ENCODE data around the gene SMPD3.

The SMPD3 gene

DNA sequence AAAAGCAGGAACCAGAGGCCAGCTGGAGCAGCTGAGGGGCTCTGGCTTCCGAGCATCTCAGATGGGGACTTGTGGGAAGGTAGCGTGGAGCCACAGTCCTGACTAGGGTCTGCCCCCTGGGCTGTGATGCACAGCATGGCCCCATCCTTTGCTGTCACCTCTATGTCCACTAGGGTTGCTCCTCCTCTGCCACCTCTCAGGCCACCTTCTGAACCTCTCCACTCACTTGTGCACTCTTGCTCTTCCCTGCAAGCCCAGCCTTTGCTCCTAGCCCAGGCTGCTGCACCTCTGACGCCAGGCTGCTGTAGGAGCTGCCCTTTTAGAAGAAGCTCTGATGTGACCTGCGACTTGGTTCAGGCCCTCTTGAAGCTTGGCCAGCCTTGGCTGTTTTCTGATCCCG lies 24.3 kb upstream of the SMPD3 start:
- DNase-seq (ENCODE audit: low read depth, low spot score): no peak

DNA sequence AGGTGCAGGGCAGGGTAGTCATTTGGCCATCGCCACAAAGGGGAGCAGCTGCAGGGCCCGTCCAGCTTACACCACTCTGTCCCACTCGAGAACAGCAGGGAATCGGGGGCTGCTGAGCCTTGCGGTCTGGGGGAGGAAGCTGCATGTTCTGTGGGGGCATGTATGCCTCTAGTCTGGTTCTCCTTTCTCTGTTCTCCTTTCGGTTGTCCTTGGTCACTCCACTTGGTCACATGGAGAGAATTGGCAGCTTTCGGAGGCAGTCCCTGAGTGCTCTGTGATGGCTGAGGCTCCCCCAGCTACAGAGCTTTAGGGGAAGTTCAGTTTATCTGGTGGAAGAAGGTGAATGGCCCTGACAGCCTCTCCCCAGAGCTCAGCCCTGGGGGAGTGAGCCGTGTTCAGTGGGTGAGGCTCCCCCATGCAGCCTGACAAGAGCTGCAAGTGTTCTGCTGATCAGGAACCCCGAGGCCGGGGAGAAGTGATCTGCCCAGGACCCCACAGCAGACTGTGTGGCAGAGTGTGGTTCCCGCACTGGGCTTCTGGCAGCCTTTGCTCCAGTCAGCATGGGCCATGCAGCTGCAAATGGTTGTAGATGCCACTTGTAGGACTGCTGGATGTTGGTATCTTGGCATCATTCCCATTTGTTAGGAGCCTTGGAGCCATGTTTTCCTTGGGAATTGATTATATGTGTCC lies 22.3 kb upstream of the SMPD3 start:
- DNase-seq (ENCODE audit: low read depth, low spot score): no peak

DNA sequence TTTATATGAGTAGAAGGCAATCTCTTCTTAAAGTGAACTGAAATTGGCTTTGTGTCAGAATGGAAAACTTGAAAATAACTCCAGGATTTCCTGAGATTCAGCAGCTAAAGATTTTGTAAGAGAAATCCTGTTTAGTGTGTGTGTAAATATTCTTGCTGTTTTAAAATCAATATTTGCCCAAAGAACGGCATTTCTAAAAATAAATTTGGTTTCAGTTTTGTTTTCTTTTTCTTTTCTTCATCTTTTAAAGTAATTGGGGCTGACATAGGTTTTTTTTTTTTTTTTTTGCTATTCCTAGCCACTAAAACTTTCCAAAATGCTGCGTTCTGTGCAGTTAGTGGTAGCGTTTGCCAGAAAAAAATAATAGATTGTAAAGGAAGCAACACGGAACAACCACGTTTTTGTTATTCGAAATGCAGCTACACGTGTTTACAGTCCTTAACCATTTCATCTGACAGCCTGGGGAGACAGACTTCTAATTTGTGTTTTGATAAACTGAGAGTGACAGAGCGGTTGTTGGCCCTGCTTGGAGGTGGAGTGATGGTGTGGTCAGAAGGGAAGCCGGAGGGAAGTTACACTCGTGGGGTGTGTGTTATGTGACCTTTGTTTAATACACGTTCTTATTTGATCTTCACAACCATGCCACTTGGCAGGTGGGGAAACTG lies 21.6 kb upstream of the SMPD3 start:
- no peak for DNase-seq (ENCODE audit: low read depth, low spot score)

DNA sequence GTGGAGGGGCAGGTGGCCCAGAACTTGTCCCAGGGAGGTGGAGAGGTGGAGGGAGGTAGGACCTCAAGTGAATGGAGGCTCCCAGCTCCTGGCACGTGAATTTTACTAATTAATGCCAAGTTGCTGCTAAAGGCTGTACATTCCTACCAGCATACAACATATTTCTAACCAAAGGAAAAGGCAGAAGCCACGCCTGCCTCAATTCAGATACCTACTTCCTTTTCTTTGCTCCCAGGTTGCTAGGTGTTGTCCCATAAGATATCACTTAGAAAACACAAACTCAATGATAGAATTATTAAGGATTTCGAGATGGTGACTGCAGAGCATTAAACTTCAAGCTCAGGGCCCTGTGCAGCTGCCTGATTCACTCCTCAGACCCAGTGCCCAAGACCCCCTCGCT lies 20.5 kb upstream of the SMPD3 start:
- no peak for DNase-seq (ENCODE audit: low read depth, low spot score)

DNA sequence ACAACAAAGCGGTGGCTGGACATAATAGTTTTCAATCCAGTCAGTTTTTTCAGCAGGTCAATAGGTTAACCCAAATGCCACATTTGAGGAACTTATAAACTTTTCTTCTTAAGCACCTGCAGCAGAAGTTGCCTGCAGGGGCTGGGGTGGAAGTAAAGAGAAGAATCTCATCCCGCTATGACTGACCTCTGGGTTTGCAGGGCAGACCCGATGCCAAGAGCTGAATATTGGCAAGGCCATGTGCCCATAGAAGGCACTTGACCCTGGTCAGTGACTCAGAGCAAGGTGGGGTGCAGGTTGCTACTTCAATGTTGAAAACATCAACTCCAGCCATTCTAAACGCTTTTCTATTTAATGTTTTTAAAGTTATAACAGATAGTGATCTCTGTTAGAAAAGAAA lies 17.9 kb upstream of the SMPD3 start:
- DNase-seq (ENCODE audit: low read depth, low spot score): no peak

DNA sequence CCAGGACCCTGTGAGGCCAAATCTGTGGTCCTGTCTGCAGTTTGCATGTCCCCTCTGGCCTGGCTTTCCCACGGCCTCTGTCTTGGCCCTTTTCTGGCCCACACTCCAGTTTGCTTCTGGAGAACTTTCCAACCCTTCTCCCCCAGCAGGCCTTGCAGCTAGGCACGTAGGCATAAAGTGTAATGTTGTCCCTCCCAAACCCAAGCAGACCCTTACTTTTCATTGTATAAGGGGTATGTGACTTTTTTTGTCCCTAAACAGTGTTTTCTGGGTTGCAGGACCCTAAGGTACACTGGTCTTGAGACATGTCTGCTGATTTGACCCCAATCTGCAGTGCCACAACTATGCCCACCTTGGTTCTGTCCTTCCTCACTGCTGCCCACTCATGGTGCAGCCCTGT lies 15.6 kb upstream of the SMPD3 start:
- no peak for DNase-seq (ENCODE audit: low read depth, low spot score)

DNA sequence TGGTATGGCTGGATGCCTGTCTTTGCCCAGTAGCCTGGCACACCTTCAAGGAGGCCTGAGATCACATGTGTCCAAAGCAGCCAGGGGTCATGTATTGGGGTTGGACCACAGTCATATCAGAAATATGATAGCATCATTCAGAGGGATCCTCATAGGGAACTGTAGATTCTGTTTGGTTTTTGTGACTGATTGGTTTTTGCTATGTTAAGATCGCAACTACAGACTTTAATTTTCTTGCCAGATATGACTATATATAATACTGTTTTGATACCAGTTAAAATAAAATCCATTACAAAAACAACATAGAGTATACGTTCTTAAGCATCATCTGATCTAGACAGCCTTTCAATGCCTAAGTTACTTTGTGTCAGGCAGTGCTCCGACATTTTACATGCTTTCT lies 11.8 kb upstream of the SMPD3 start:
- no peak for DNase-seq (ENCODE audit: low read depth, low spot score)

DNA sequence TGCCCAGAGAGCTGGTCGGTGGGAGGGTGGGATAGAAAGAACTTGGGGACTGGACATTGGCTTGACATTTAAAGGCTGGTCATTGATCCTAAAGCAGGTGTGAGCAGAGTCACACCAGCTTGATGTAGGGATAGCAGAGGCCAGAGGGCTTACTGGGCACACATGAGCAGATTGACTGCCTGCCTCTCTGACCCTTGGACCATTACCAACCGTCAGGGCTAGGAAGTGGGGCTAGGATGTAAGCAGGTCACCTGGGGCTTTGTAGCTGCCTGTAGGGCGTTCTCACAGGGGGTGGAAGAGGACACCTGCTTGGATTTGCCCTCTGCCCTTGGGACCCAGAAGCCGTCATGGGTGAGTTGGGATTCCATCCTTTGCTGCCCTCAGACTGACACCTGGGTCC lies 11.1 kb upstream of the SMPD3 start:
- DNase-seq (ENCODE audit: low read depth, low spot score): no peak

DNA sequence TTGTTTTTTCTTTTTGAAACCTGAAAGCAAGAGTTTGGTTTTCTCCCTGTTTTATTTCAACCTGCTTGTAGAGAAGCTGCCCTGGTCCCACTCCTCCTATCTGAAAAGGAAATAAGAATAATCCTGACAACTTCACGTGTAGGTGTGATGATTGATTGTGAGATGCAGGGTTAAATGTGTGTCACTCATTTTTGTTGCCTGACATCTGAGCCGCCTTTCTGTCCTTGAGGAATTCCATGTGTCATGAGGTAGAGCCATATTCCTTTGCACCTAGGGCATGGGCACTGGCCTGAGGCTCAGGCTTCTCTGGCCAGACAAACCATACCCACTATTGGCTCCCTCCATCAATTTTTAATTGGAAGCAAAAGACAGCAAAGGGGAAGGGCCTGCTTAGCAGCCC lies 10.2 kb upstream of the SMPD3 start:
- DNase-seq (ENCODE audit: low read depth, low spot score): no peak

DNA sequence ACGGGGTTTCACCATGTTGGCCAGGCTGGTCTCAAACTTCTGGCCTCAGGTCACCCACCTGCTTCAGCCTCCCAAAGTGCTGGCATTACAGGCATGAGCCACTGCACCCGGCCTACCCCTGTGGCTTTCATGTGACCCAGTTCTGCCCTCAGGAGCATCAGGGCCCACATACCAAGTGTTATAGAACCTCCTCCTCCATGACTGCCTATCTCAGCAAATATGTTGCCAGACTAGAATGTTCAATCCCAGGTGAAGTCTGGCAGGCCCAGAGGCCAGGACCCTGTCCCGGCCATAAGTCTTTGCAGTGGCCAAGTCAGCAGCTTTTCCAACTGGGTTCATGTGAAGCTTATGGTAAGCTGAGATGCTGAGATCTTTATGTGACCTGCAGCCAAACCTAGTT lies 9.8 kb upstream of the SMPD3 start:
- DNase-seq (ENCODE audit: low read depth, low spot score): no peak

DNA sequence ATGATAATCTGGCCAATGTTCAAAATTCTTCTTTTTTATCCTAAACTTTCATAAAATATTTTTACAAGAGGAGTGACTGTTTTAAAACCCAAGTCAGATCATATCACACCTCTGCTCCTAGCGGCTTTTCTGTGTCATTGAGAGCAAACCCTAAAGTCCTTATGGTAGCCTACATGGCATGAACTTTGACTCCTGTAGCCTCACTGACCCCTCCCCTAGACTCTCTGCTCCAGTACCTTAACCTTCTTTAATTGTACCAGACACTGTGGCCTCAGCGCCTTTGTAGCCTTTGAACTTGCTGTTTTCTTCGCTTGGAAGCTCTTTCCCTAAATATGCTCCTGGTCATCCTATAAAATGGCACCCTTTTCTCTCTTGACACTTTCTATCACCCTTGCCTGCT lies 7.3 kb upstream of the SMPD3 start:
- DNase-seq (ENCODE audit: low read depth, low spot score): no peak

DNA sequence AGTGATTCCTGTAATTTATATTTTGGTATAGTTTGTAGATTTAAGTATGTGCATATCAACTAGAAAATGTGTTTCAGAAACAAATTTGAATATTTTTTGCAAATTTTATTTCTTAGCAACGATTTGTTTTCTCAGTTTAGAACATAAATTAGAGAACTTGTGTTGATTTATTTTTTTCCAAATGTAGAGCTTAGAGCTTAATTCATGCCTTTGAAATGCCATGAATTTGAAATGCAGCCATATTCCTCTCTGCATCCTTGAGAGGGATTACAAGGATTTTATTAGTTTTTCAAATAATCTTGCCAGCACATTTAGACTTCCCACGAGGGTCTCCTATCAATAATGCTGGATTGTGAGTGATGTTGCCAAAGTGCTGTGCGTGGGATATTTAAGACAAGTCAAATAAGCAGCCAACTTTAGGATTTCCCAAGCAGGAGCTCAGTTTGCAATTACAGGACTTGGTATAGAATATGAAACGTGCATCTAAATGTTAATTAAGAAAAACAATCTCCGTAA lies 6.7 kb upstream of the SMPD3 start:
- no peak for DNase-seq (ENCODE audit: low read depth, low spot score)

DNA sequence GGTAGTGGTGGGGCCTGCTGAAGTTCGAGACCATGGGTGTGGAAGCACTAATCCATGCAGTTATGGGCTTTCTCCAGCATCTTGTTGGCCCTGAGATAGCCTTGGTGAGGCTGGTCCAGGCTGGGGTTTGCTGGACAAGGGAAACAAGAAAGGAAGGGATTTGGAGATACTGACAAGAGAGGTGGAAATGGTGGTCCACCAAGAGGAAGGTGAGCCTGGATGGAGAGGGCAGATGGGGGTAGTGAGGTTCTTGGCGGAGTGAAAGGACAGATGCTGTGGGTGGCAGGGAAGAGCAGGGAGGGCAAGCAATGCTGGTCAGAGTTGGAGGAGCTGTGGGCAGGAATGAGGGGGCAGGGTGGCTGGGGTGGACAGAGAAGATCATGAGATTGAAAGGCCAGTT lies 5.5 kb upstream of the SMPD3 start:
- no peak for DNase-seq (ENCODE audit: low read depth, low spot score)

DNA sequence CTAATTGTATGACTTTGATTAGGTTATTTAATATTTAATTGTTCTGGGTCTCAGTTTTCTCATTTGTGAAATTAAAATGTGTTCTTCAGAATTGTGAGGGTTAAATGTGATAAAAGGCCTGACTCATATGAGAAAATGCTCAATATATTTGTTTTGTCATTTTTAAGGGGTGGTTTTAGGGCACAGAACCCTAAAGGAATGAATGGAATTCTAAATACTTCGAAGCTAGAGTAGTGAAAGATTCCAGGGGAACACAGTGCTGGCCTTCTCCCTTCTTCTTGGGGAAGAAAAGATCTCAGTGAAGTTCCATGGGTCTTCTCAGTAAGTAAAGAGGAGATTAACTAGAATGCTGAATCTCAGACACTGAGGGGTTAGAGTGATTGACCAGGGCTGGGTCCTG lies 3.9 kb upstream of the SMPD3 start:
- peak; percentile 3 for DNase-seq (ENCODE audit: low read depth, low spot score)

DNA sequence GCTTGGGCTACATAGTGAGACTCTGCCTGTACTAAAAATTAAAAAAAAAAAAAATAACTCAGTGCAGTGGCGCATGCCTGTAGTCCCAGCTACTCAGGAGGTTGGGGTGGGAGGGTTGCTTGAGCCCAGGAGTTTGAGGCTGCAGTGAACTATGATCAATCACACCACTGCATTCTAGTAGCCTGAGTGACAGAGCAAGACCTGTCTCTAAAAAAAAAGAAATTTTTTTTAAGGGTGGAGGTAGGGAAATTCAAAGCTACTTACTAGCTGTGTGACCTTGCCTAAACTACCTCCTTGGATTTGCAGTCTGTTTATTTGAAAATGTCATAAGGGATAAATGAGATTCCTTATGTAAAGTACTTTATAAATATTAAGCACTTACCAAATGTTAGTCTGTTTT lies 3.4 kb upstream of the SMPD3 start:
- no peak for DNase-seq (ENCODE audit: low read depth, low spot score)

DNA sequence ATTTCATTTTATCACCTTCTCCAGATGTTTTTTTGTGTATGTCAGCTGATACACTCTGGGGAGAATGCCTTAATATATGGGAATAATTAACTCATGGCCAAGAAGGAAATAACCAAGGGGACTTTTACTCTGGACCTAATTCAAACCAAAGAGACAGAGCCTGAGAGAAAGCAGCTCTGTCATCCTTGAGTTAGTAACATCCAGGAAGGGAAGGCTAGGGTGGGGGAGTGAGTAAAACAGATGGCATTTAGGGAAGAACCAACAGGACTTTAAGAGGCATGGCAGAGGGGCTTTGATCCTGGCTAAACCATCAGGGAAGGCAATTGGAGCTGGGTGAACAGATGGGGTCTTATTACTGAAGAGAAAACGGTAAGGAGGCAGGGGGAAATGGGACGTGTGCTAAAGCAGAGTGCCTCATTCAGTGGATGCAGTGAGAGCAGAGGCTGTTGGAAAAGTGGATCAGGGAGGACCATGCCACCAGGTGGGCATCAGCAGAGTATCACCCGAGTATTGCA lies 2.5 kb upstream of the SMPD3 start:
- no peak for DNase-seq (ENCODE audit: low read depth, low spot score)

DNA sequence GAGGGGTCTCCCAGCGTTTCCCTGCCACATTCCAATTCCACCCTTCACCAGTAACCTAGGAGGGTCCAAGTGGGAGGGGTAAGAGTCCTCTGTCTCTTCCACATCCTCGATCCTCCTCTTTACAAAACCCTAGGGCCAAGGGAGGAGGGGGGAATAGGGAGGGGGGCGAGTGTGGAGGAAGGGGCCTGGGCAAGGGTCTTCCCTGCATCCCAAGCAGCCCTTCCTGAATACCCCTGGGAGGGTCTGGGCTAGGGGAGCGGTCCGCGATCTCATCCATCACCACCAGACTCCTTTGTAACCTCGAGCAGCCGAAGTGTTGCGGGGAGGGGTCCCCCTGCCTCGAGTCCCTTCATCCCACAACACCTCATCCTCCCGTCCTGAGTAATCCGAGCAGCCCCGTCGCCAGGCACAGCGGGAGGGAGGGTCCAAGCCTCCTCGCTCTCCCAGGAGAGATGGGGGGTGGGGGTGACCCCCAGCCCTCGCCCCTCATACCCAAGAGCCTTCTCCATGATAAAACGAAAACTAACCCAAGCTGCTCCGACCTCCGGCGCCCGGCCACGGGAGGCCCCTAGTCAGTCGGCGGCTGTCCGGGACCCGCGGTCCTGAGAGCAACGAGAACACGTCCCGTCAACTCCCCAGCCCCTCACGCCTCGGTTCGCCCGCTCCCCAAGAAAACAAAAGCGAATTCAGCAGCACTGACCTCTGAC lies 502 bp downstream of the SMPD3 start:
- DNase-seq (ENCODE audit: low read depth, low spot score): no peak

DNA sequence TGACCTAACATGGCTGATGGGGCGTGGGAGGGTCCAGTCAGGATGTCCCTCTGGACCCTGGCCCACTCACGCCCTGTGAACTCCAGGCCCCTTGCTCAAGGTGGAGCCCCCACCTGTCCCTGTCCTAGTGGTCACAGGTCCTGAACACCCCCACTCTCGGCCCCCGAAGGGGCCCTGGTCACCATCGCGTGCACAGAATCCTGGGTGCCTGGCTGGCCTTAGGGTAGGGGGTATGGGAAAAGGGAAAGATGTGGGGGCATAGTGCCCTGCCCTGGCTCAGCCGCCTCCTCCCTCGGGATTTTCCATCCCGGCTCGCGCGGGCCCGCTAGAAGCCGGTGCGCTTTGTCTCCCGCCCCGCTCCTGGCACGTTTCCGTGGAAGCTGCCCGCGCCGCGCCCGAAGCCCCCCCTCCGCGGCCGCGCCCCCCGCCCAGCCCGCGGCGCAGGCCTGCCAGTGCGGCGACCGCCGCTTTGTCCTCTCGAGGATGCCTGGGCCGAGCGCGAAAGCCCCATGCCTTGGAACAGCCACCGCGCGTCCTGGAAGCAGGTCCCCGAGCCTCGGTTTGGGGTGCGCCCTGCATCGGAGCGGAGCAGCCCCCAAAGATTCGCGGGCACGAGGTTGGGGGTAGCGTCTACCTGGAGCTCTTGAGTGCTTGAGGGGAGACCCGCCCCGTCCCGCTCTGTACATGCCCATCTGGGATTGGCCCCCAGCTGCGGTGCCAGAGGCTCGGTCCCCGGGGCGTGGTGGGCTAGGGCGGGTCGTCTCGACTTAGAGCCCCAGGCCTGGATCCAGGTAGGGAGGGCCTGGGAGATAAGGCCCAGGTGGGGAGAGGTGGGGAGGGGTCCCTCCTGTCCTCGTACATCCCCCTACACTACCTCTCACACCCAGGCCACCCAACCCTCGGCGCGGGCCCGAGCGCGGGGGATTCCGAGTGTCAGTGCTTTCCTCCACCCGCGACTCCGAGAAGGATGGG lies 1.3 kb downstream of the SMPD3 start:
- DNase-seq (ENCODE audit: low read depth, low spot score): no peak

DNA sequence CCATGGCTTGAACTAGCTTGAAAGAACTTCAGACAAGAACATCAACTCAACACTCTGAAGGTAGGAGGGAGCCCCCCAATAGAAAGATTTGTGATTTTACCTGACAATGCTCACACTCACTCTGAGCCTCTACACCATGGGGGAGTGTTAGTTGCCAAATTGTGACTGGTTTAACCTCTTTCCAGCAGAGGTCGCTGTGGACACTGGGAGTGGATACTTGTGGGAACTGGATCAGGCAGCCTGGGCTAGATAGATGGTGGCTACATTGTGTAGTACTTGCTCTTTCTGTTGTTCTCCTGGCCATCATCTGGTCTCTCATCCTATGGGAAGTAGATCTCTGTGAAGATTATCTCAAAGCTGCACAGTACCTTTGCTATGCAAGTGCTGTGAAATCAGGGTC lies 2.9 kb downstream of the SMPD3 start:
- DNase-seq (ENCODE audit: low read depth, low spot score): no peak

DNA sequence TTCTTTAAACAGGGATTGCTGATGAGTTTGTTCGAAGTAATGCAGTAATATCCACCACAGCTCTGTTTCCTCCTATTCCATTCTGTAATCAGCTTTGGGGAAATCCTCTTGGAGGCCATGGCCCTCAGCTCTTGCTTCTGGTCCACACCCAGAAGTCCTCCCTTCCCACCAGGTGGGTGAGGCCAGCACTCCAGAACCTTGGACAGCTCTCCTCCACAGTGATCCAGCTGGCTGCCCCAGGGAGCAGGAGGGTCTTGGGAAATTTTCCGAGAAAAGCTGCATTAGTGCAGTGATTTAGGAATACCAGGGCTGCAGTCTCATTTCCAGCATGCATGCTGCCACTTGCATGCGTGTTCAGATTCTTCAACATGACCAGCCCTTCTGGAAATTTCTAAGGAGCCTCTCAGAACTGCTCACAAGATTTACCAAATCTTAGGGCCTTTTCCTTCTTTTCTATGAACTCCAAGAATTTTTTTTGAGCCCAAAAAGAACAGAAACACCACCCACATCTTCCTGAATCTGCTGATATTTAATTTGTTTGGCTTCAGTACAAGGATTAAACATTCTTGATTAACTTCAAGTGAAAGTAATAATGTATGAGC lies 4.2 kb downstream of the SMPD3 start:
- peak; percentile 77 for DNase-seq (ENCODE audit: low read depth, low spot score)

DNA sequence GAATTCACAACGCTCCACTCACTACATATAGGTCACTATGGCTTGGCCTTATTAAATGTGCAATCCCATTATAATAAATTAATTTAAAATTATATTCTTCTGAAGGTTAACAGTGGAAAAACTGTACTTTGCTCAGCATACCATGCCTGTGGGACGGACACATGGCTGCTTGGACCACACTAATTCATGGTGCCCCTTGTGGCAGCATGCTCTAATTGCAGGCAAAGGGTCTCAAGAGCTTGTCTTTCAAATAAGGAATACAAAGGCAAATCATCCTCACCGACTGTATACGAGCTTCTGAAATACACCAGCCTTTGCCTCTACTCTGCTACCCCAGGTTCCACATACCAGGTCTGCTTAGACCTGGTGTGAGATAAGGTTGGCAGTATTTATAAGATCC lies 11.7 kb downstream of the SMPD3 start:
- no peak for DNase-seq (ENCODE audit: low read depth, low spot score)

All from astrocyte of the hippocampus (primary cell).